BLaER1 treated with 17β-estradiol and CSF1 and Interleukin-3, amounts not matched to agents 10 nM and 100 nM (cell line): ENCODE measurements around the gene WNT5A.

Source experiments
- H3K27ac ChIP-seq, 11 experiments: shearing (Covaris generic); formaldehyde crosslinking; 2 replicates each; pipeline ENCODE4 v1.8.1; 2022
- H3K27me3 ChIP-seq, 11 experiments: shearing (Covaris generic); formaldehyde crosslinking; 2 replicates each; pipeline ENCODE4 v1.8.1; 2022
- H3K36me3 ChIP-seq, 11 experiments: shearing (Covaris generic); formaldehyde crosslinking; 2 replicates each; pipeline ENCODE4 v1.8.1; 2022
- H3K4me1 ChIP-seq, 10 experiments: shearing (Covaris generic); formaldehyde crosslinking; 2 replicates each; pipeline ENCODE4 v1.8.1; 2022
- H3K4me2 ChIP-seq, 11 experiments: shearing (Covaris generic); formaldehyde crosslinking; 2 replicates each; pipeline ENCODE4 v1.8.1; 2022
- H3K4me3 ChIP-seq, 10 experiments: shearing (Covaris generic); formaldehyde crosslinking; 2 replicates each; pipeline ENCODE4 v1.8.1; 2022
- H3K9ac ChIP-seq, 11 experiments: shearing (Covaris generic); formaldehyde crosslinking; 2 replicates each; pipeline ENCODE4 v1.8.1; 2022
- H3K9me3 ChIP-seq, 11 experiments: shearing (Covaris generic); formaldehyde crosslinking; replicated peaks in 1 of 11; 2 replicates each; pipeline ENCODE4 v1.8.1; 2022
- H4K20me1 ChIP-seq, 11 experiments: shearing (Covaris generic); formaldehyde crosslinking; 2 replicates each; pipeline ENCODE4 v1.8.1; 2022
- Cebpa-rat ChIP-seq, 11 experiments: shearing (Covaris generic); IDR thresholded peaks; 2 replicates each; pipeline ENCODE4 v1.8.1; 2022

WNT5A gene

DNA sequence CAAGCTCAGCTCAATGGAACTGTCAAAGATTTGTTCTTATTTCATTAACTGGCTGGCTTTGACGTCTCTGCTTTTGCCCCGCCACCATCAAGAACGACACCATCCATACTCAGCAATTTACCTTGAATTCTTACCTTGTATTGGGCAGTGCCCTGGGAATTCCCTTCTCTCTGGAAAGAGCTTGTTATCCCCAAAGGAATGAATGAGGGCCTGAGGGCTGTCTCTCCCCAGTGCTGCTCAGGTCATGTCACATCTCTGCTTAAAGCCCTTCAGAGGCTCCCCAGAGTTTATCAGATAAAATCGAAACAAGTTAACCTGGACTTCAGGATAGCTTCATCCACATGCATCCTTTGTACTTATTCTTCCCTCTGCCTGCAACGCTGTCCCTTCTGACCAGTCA lies 5.9 kb upstream of the WNT5A start:
- TF ChIP-seq Cebpa-rat (IDR thresholded peaks at IDR 0.05) = no peak

DNA sequence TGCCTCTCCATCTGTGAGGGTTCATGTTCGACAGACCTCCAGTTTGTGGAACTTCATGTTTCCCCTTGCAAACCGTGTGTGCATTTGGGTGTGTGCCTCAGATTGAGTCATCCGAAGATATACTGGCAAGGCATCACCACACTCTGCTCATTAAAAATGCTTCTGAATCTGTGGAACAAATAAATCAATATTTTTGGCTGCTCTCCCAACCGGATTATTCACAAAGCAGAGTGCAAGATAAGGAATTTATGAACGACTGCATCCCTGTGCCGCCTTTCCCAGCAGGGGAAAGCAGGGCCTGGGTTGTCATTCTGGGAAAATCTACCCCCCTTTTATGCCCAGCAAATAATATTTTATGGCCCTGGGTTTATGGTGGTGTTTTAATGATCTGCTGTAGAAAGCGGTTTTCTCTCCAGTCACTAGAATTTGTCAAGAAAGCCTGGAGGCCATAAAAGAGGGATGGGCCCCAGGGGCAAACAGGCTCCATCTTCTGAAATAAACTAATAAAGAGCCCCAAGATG lies 4.2 kb upstream of the WNT5A start:
- Histone ChIP-seq H4K20me1 (peaks cover 0 to 14% (median 2%) of the 10 kb centered on the region in 11 experiments; a peak in 5 of 22 replicates), H3K9me3 (peaks cover 11 to 24% (median 16%) of the 10 kb centered on the region in 11 experiments; a peak in 19 of 22 replicates), H3K36me3 (no peaks in the 10 kb centered on the region), H3K9ac (no peak overlapping the region), H3K27me3 (peaks cover 37 to 50% (median 43%) of the 10 kb centered on the region in 11 experiments), H3K4me1 (peaks cover 0 to 13% (median 8%) of the 10 kb centered on the region in 10 experiments; a peak in 10 of 20 replicates), H3K4me3 (no peak overlapping the region), H3K4me2 (no peak overlapping the region), H3K27ac (no peak overlapping the region)
- no peak for TF ChIP-seq Cebpa-rat (IDR thresholded peaks at IDR 0.05)

More for the DNA sequence above, 5.9 kb upstream of the WNT5A start:
- Histone ChIP-seq H3K27ac (no peak overlapping the region), H3K4me1 (no peaks in the 10 kb centered on the region), H4K20me1 (no peaks in the 10 kb centered on the region), H3K9ac (no peak overlapping the region), H3K4me2 (no peak overlapping the region), H3K36me3 (no peaks in the 10 kb centered on the region), H3K27me3 (peaks cover 21 to 34% (median 26%) of the 10 kb centered on the region in 11 experiments), H3K4me3 (no peak overlapping the region), H3K9me3 (peaks cover under 1 to 9% (median under 1%) of the 10 kb centered on the region in 11 experiments; a peak in 16 of 22 replicates)

DNA sequence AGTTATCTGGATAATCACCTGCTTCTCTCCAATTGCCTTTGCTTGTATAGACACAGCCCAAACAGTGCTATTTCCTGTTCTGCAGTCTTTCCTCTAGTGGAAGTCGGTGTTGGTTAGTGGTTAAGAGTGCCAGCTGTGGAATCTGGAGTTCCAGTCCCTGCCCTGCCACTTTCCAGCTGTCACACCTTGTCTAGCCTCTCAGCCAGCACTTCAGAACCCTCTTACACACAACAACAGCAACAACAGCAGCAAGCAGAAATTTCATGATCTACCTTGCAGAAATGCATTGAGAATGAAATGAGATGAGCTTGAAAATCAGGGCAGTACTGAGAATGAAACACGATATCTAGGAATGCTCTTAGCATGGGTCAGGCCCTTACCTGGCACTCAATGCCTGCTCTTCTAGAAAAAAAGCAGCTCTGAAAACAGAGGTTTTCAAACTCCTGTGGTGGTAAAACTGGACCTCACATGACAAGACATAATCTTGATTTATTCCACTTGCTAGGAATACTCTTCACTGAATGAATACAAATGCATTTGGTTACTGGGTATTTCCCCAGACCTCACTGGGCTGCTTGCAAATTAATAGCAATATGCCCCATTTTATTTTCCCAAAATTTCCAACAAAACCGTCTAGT lies 3.3 kb upstream of the WNT5A start:
- Histone ChIP-seq H3K4me3 (no peak overlapping the region), H3K27me3 (peaks cover 46 to 60% (median 52%) of the 10 kb centered on the region in 11 experiments), H3K27ac (no peak overlapping the region), H3K4me1 (peaks cover 0 to 17% (median 11%) of the 10 kb centered on the region in 10 experiments; a peak in 10 of 20 replicates), H3K4me2 (no peak overlapping the region), H3K36me3 (no peaks in the 10 kb centered on the region), H3K9me3 (peaks cover 11 to 24% (median 16%) of the 10 kb centered on the region in 11 experiments; a peak in 19 of 22 replicates), H3K9ac (no peak overlapping the region), H4K20me1 (peaks cover 0 to 19% (median 8%) of the 10 kb centered on the region in 11 experiments; a peak in 9 of 22 replicates)
- no peak for TF ChIP-seq Cebpa-rat (IDR thresholded peaks at IDR 0.05)

DNA sequence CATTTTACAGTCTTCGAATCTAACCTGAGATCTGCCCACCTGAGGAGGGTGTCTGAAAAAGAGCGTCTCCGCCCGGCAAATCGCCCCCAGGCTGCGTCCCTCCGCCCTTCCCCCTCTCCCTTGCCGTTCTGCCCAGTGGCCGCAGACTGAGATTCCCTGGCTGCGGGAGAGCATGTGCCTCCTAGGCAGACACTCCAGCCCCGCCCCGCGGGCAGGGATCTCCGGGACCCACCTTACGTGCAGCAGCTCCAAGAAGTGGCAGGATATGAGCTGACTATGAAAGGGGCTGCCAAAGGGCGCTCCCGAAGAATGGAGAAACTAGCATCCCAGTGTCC lies 2.7 kb upstream of the WNT5A start:
- no peak for TF ChIP-seq Cebpa-rat (IDR thresholded peaks at IDR 0.05)
- H4K20me1 ChIP-seq = peaks cover 0 to 19% (median 8%) of the 10 kb centered on the region in 11 experiments; a peak in 9 of 22 replicates
- H3K36me3 ChIP-seq = no peaks in the 10 kb centered on the region
- H3K9me3 ChIP-seq = peaks cover 11 to 24% (median 16%) of the 10 kb centered on the region in 11 experiments; a peak in 19 of 22 replicates
- no peak overlapping the region for H3K4me2 ChIP-seq
- H3K4me3 ChIP-seq = no peak overlapping the region
- peaks cover 52 to 66% (median 59%) of the 10 kb centered on the region in 11 experiments for H3K27me3 ChIP-seq
- H3K4me1 ChIP-seq = peaks cover 0 to 17% (median 11%) of the 10 kb centered on the region in 10 experiments; a peak in 10 of 20 replicates
- H3K9ac ChIP-seq = no peak overlapping the region
- no peak overlapping the region for H3K27ac ChIP-seq

DNA sequence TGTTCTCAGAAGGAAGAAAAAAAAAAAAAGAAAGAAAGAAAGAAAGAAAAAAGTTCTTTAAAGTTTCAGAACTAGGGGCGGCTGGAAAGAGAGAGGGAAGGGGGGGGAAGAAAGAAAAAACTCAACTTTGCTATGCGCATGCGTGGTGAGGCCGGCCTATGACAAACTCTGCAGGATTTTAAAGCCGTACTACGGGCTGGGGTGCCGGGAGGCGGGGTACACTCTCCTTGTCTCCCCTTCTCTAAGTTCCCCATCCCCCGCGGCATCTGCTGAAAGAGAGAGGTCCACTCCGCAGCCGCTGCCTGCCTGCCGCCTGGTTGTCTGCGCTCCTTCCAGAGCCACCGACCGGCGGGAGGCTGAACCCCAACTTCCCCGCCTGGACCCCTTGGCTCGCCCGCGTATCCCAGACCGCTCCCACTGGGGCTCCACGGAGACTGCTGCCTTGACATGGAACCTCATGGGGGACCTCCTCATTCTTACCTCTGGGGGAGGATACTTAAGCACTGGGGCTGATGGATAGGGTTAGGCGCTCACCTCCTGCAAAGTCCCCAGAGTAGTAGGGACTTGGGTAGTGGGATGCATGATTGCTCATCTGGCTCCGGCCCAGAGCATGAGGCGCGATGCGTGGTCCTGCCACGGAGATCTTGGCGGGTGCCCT lies 1.4 kb upstream of the WNT5A start:
- H3K4me1 ChIP-seq = peaks cover 0 to 17% (median 11%) of the 10 kb centered on the region in 10 experiments; a peak in 10 of 20 replicates
- no peak overlapping the region for H3K4me3 ChIP-seq
- no peak overlapping the region for H3K27ac ChIP-seq
- no peak for TF ChIP-seq Cebpa-rat (IDR thresholded peaks at IDR 0.05)
- no peak overlapping the region for H3K9ac ChIP-seq
- H3K27me3 ChIP-seq = peaks cover 64 to 78% (median 71%) of the 10 kb centered on the region in 11 experiments
- H4K20me1 ChIP-seq = peaks cover 0 to 28% (median 8%) of the 10 kb centered on the region in 11 experiments; a peak in 10 of 22 replicates
- no peak overlapping the region for H3K4me2 ChIP-seq
- H3K36me3 ChIP-seq = no peaks in the 10 kb centered on the region
- peaks cover 11 to 26% (median 16%) of the 10 kb centered on the region in 11 experiments; a peak in 19 of 22 replicates for H3K9me3 ChIP-seq

DNA sequence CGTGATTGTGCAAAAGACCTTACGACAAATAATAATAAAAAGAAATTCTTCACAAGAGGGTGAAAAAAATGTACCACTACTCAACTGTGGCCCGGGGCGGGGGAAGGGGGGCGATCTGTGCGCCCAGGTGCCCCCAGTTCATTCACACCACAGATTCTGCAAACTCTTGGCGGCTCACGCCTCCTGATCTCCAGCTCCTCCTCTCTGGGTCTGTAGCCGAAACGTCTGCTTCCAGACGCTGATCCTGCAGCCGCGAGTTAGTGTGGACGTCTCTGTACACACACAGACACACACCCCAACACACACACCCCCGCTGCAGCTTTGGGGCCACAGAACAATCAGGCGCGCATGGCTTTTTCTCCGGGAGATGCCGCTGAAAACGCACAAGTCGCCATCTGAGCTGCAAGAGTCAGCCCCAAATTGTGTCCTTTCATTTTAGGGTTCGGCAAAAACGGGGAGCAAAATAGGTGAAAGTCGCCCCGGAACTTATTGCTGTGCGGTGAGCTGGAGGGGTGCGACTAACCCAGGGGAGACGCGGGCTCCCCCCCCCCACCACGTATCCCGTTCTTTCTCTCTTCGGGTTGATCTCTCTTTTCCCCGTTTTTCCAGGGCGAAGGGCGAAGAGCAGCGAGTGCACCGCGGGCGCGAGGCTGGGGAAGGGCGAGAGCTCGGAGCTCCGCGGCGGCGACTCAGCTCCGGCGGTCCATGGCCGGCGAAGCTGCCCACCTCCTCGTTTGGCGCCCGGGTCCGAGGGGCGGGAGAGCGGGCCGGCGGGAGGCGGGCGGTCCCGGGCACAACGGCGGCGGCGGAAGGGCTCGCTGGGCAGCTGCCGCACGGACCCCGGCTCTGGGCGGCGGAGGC lies 505 bp upstream of the WNT5A start:
- no peak overlapping the region for H3K9ac ChIP-seq
- H3K27me3 ChIP-seq = peaks cover 74 to 88% (median 80%) of the 10 kb centered on the region in 11 experiments
- no peak overlapping the region for H3K27ac ChIP-seq
- peaks cover 11 to 35% (median 16%) of the 10 kb centered on the region in 11 experiments; a peak in 19 of 22 replicates for H3K9me3 ChIP-seq
- H3K4me1 ChIP-seq = peaks cover 0 to 17% (median 11%) of the 10 kb centered on the region in 10 experiments; a peak in 10 of 20 replicates
- TF ChIP-seq Cebpa-rat (IDR thresholded peaks at IDR 0.05) = no peak
- peak overlapping the region in 6 of 10 experiments; percentile 9 to 42 (median 35); a peak in 4 of 20 replicates for H3K4me3 ChIP-seq
- no peaks in the 10 kb centered on the region for H3K36me3 ChIP-seq
- peaks cover 0 to 28% (median 8%) of the 10 kb centered on the region in 11 experiments; a peak in 10 of 22 replicates for H4K20me1 ChIP-seq
- H3K4me2 ChIP-seq = peak overlapping the region in 10 of 11 experiments; percentile 43 to 71 (median 51); a peak in 14 of 22 replicates

DNA sequence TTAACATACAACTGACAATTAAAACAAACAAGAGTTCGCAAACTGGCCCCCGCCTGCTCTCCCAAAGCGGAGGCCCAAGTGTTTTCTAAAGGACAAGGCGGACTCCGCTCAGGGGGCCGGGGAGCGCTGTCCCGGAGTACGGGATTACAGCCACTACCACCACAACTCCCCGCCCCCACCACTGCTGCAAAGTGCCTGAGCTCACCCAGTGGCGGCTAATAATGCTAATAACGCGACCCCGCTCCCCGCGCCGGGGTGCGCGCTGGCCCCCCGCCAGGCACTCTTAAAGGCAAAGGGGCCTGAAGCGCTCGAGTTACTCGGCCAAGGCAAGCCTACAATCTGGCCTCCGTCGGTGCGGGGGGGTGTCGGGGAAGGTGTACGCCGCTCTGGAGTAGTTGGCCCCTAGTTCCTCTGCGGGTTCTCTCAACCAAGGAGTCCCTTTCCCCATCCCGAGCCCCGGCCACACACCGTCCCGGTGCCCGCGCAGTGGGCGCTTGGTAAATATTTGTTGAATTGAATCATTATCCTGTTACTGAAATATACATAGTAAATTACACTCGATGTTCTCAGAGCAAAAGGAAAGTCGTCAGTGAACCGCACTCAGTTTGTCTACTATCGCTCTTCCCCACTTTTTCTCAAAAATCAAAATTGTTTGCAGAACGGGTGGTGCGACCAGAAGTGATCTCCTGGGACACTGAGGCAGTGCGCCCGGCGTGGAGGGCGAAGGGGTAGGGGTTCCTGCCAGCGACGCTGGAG lies 827 bp downstream of the WNT5A start:
- H3K4me2 ChIP-seq = peak overlapping the region; percentile 15 to 71 (median 47); a peak in 20 of 22 replicates
- no peak overlapping the region for H3K9ac ChIP-seq
- H3K27me3 ChIP-seq = peaks cover 87 to 100% (median 93%) of the 10 kb centered on the region in 11 experiments
- H3K9me3 ChIP-seq = peaks cover 20 to 47% (median 25%) of the 10 kb centered on the region in 11 experiments; a peak in 20 of 22 replicates
- H3K4me3 ChIP-seq = peak overlapping the region in 8 of 10 experiments; percentile 9 to 42 (median 30); a peak in 10 of 20 replicates
- H4K20me1 ChIP-seq = peaks cover 0 to 32% (median 12%) of the 10 kb centered on the region in 11 experiments; a peak in 10 of 22 replicates
- peaks cover 0 to 17% (median 11%) of the 10 kb centered on the region in 10 experiments; a peak in 10 of 20 replicates for H3K4me1 ChIP-seq
- no peak overlapping the region for H3K27ac ChIP-seq
- H3K36me3 ChIP-seq = no peaks in the 10 kb centered on the region
- TF ChIP-seq Cebpa-rat (IDR thresholded peaks at IDR 0.05) = no peak
